ENCODE results near the gene PSMD8.

The PSMD8 gene

DNA sequence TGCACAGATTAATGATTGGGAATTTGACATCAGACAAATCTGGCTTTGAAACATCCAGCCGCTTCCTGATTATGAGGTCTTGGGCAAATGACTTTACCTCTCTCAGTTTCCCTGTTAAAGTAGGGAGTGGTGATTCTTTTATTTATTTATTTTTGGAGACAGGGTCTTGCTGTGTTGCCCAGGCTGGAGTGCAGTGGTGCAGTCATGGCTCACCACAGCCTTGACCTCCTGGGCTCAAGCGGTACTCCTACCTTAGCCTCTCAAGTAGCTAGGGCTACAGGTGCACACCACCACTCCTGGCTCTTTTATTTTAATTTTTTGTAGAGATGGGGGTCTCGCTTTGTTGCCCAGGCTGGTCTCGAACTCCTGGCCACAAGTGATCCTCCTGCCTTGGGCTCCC is 2.7 kb downstream of the PSMD8 start:
- ChIA-PET POLR2A (interaction anchor here (0.7 to 1.0 kb wide), 2 partner anchors 28 to 121 kb away, joined by 3 read pairs; no protein-coding TSS in a partner anchor), CTCF (interaction anchor here (0.9 to 2.0 kb wide), 3 partner anchors 26 to 479 kb away, joined by 3 to 7 read pairs (median 4); partner anchors contain the start of gene FAM98C)
- TF ChIP-seq, protein P1, sequence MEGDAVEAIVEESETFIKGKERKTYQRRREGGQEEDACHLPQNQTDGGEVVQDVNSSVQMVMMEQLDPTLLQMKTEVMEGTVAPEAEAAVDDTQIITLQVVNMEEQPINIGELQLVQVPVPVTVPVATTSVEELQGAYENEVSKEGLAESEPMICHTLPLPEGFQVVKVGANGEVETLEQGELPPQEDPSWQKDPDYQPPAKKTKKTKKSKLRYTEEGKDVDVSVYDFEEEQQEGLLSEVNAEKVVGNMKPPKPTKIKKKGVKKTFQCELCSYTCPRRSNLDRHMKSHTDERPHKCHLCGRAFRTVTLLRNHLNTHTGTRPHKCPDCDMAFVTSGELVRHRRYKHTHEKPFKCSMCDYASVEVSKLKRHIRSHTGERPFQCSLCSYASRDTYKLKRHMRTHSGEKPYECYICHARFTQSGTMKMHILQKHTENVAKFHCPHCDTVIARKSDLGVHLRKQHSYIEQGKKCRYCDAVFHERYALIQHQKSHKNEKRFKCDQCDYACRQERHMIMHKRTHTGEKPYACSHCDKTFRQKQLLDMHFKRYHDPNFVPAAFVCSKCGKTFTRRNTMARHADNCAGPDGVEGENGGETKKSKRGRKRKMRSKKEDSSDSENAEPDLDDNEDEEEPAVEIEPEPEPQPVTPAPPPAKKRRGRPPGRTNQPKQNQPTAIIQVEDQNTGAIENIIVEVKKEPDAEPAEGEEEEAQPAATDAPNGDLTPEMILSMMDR (IDR thresholded peaks at IDR 0.05; ENCODE audit: control extremely low read depth, extremely low read depth, low read depth, missing control alignments): no peak
- DNase-seq (ENCODE audit: extremely low spot score): no peak

DNA sequence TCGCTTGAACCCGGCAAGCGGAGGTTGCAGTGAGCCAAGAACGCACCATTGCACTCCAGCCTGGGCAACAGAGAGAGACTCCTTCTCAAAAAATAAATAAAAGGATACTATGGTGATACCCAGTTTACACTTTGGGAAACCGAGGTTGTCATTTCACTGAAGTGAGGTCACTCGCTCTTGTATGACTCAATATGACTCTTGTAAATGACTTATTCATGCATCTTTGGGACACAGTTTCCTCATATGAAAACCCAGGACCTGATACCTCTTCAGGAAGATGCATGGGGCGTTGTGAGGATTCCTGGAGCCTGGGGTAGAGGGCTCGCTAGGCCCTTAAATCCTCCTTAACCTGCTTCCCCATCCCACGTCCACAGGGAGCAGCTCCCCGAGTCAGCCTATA is 4.5 kb downstream of the PSMD8 start:
- DNase-seq (ENCODE audit: extremely low spot score): no peak
- TF ChIP-seq, protein P1 (IDR thresholded peaks at IDR 0.05; ENCODE audit: control extremely low read depth, extremely low read depth, low read depth, missing control alignments): no peak
- CTCF ChIA-PET: no interaction called here
- POLR2A ChIA-PET: interaction anchor here (0.6 kb wide), 1 partner anchor 330 kb away, joined by 4 read pairs; no protein-coding TSS in a partner anchor

DNA sequence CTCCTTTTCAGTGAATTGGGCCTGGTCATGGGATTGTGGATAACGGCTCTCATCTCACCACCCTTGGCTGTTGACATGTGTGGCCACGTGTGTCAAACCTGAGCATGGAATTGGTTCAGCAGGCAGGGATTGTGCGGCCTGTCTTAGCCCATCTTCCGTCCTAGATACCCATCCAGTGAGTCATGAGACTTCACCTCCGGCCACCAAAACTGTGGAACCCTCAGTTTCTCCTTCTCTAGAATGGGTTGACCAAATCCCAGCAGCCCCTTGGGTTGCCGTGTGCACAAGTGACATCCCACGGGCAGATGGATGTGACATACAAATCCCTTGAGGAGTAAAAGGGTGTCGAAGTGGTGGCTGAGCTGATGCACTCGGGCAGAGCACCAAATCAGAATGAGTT is 6.8 kb downstream of the PSMD8 start:
- POLR2A ChIA-PET: interaction anchor here (2.2 kb wide), 1 partner anchor 22 kb away, joined by 5 read pairs; the partner anchor contains the start of gene FAM98C
- DNase-seq (ENCODE audit: extremely low spot score): no peak
- TF ChIP-seq, protein P1 (IDR thresholded peaks at IDR 0.05; ENCODE audit: control extremely low read depth, extremely low read depth, low read depth, missing control alignments): no peak
- CTCF ChIA-PET: no interaction called here

DNA sequence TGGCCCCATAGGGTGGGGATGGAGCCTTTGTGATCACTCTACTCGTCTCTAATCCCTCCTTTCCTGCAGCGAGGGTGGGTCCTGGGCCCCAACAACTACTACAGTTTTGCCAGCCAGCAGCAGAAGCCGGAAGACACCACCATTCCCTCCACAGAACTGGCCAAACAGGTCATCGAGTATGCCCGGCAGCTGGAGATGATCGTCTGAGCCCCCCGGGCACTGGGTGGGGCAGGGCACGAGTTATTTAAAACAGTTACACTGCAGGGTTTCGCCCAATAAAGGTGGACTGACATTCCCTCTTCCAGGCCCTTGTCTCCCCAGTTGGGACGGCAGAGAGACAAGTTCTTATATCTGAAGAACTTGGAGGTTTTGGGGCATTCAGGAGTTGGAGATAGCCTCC is 8.8 kb downstream of the PSMD8 start:
- TF ChIP-seq, protein P1 (IDR thresholded peaks at IDR 0.05; ENCODE audit: control extremely low read depth, extremely low read depth, low read depth, missing control alignments): no peak
- DNase-seq (ENCODE audit: extremely low spot score): no peak
- ChIA-PET POLR2A (no interaction called here), CTCF (no interaction called here)

DNA sequence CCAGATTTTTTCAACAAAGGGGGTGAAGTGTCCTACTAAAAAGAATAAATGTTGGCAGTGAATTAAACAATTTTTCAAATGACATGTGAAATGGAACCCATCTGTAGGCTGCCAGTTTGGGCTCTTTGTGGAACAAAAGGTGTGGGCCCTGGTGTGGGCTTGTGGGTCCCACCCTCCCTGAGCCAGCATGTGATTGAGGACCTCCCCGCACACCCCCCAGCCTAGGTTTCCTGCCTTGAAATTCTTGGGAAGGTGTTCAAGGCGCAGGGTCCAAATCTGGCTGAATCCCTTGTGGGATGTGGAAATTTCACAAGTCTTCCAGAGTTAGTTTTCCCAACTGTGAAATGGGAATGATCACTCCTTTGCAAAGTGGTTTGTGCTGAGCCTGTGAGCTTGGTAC is 9.4 kb downstream of the PSMD8 start:
- CTCF ChIA-PET: interaction anchor here (1.0 to 2.6 kb wide), 2 partner anchors 9 kb away, joined by 3 to 8 read pairs; partner anchors contain the start of gene PSMD8
- POLR2A ChIA-PET: no interaction called here
- TF ChIP-seq, protein P1 (IDR thresholded peaks at IDR 0.05; ENCODE audit: control extremely low read depth, extremely low read depth, low read depth, missing control alignments): no peak
- no peak for DNase-seq (ENCODE audit: extremely low spot score)

DNA sequence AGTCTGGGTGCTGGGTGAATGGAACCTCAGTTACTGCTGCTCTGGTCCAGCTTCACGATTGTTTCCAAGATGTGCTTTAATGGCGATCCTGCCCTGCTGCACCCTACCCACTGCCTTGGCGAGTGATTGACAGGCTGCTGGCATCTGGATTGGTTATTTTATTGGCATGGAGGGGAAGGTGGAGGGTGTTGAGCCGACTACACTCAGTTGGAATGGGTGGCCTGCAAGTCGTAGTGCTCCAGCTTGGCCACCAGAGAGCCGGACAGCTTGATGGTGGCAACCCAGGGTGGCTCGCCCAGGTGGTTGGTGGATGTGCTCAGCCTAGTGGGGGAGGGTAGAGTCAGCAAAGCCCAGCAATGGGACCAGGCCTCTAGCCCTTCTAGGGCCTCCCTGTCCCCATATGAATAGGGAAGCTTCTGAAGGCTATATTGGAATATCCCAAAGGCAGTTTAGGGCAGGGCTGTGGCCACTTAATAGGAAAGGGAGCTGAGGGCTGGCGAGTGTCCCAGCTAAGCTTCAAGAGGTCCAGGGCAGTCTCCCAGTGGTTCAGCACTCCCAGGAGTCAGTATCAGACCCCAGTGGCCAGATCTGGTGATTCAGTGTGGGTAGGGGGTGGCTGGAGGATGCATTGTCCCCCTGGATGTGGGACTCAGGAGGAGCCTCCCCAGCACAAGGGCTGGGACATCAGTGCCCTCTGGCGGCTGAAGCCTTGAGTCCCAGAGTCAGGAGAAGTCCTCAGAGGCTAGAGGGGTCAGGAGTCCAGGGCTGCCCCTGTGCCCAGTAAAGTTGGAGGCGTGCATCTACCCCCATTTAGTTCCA is 10.0 kb downstream of the PSMD8 start:
- ChIA-PET CTCF (interaction anchor here (1.0 to 2.6 kb wide), 4 partner anchors 9 to 18 kb away, joined by 3 to 8 read pairs (median 4); partner anchors contain the start of genes FAM98C and PSMD8), POLR2A (interaction anchor here (1.7 kb wide), 1 partner anchor 10 kb away, joined by 6 read pairs; the partner anchor contains the start of gene PSMD8)
- DNase-seq (ENCODE audit: extremely low spot score): no peak
- TF ChIP-seq, protein P1 (IDR thresholded peaks at IDR 0.05; ENCODE audit: control extremely low read depth, extremely low read depth, low read depth, missing control alignments): no peak
